HepG2 (cell line): ENCODE measurements around the gene UGT2B28. TPM values are rescaled to one million over a fixed set of nuclear protein-coding genes. Genes with fewer than 3 reads are reported as not detected.
"Not testable (repeated sequence)": the region's sequence is repeated elsewhere in the genome, so short reads cannot be mapped to it uniquely, and the experiment has no call there.

Experiments
- ATAC-seq: fragments of 200-7000 bp; cut with Tn5 transposase; 3 replicates; pipeline ENCODE4 v1.9.1; 2020; ENCODE audit warnings: mild to moderate bottlenecking, moderate library complexity
- BruUV-seq: library from RNA; stranded (reverse); fragments of 400-500 nt; replicated peaks from 2 replicates; lab custom pipeline; 2021; lab: Mats Ljungman, UMichigan
- CTCF ChIA-PET: fragments of 300-600 bp; formaldehyde crosslinking; extraction: SDS; loops from one replicate; lab custom pipeline; 2021; ENCODE audit warnings: low total read pairs, inconsistent platforms, low intra/inter-chr PET ratio; lab: Yijun Ruan, JAX
- POLR2A ChIA-PET: fragments of 350-600 bp; sonication (Branson Sonifier 250); formaldehyde crosslinking; loops from one replicate; lab custom pipeline; 2020; ENCODE audit warnings: antibody characterized with exemption, inconsistent platforms; lab: Yijun Ruan, JAX
- DNase-seq: peaks from one replicate; pipeline ENCODE4 v3.0.0-alpha.2; 2015; ENCODE audit warnings: low spot score
- FAIRE-seq: peaks from 3 replicates; lab custom pipeline; 2011; peaks lifted over from hg19 to GRCh38; lab: Jason Lieb, UNC
- H2AFZ ChIP-seq: one replicate; pipeline ENCODE4 v1.6.1; 2011; ENCODE audit warnings: low read length, inconsistent platforms
- H3K27ac ChIP-seq: fragments of 300-600 bp; 3 replicates; pipeline ENCODE4 v1.8.0; 2011; ENCODE audit warnings: mixed run types, mild to moderate bottlenecking, mixed read lengths, low read length, inconsistent platforms; ENCODE audit not compliant: insufficient read depth; ENCODE audit errors: extremely low read length
- H3K27me3 ChIP-seq, 2 experiments: fragments of 200-600 bp in 1 of 2; 2 replicates in 1 of 2; 3 replicates in 1 of 2; pipeline versions ENCODE4 v1.6.0 to v1.8.0; 2011; ENCODE audit warnings: low read length in 2 of 2, mild to moderate bottlenecking in 2 of 2, moderate library complexity in 2 of 2, inconsistent platforms in 1 of 2; ENCODE audit not compliant: insufficient read depth in 2 of 2, control insufficient read depth in 1 of 2
- H3K36me3 ChIP-seq, 2 experiments: fragments of 200-600 bp in 1 of 2; replicated peaks in 1 of 2; 2 replicates in 1 of 2; 3 replicates in 1 of 2; pipeline versions ENCODE4 v1.5.1 to v1.8.0; 2011; ENCODE audit warnings: low read length in 2 of 2, inconsistent platforms in 1 of 2; ENCODE audit not compliant: insufficient read depth in 2 of 2, control insufficient read depth in 1 of 2
- H3K4me1 ChIP-seq: 2 replicates; pipeline ENCODE4 v1.5.1; 2012; ENCODE audit warnings: low read length, inconsistent platforms; ENCODE audit not compliant: insufficient read depth
- H3K4me2 ChIP-seq: 2 replicates; pipeline ENCODE4 v1.6.0; 2011; ENCODE audit warnings: low read depth, low read length, inconsistent platforms
- H3K4me3 ChIP-seq, 3 experiments: fragments of 200-600 bp in 1 of 3; sonication (generic), shearing (Covaris generic) in 1 of 3; replicated peaks in 1 of 3; 2 replicates each; pipeline ENCODE4 v1.5.1; 2011 to 2016; ENCODE audit warnings: low read length in 3 of 3, inconsistent platforms in 2 of 3, low read depth in 2 of 3, mild to moderate bottlenecking in 2 of 3, control low read depth in 1 of 3, mixed read lengths in 1 of 3; ENCODE audit not compliant: insufficient read depth in 1 of 3
- H3K79me2 ChIP-seq: one replicate; pipeline ENCODE4 v1.6.1; 2011; ENCODE audit warnings: low read length, inconsistent platforms; ENCODE audit not compliant: insufficient read depth
- H3K9ac ChIP-seq: 2 replicates; pipeline ENCODE4 v1.6.0; 2011; ENCODE audit warnings: mild to moderate bottlenecking, low read depth, low read length, inconsistent platforms; ENCODE audit not compliant: insufficient read depth
- H3K9me3 ChIP-seq: 2 replicates; pipeline ENCODE4 v1.5.1; 2012; ENCODE audit warnings: mild to moderate bottlenecking, low read length
- H4K20me1 ChIP-seq: 2 replicates; pipeline ENCODE4 v1.6.0; 2011; ENCODE audit warnings: inconsistent platforms, mild to moderate bottlenecking, low read length, moderate library complexity; ENCODE audit not compliant: insufficient read depth
- CREM ChIP-seq, 2 experiments: sonication (generic) in 1 of 2; formaldehyde crosslinking in 1 of 2; IDR thresholded peaks; 2 replicates each; pipeline versions ENCODE4 v1.4.0 to v1.6.1; 2016 to 2020; ENCODE audit warnings: antibody characterized with exemption in 1 of 2, mild to moderate bottlenecking in 1 of 2, missing genetic modification reagents in 1 of 2
- CTCF ChIP-seq: sonication (generic); formaldehyde crosslinking; IDR thresholded peaks from 2 replicates; pipeline ENCODE4 v1.5.0; 2020; ENCODE audit warnings: mild to moderate bottlenecking, missing genetic modification reagents, moderate library complexity
- EP300 ChIP-seq, 3 experiments: sonication (generic) in 1 of 3; formaldehyde crosslinking in 1 of 3; IDR thresholded peaks; 2 replicates each; pipeline versions ENCODE4 v1.5.1 to v1.6.1; 2011 to 2020; ENCODE audit warnings: low read depth in 2 of 3, low read length in 2 of 3, borderline replicate concordance in 1 of 3, improper control_type of control experiment in 1 of 3, mild to moderate bottlenecking in 1 of 3, missing genetic modification reagents in 1 of 3, moderate library complexity in 1 of 3
- FOSL1 ChIP-seq: sonication (generic); formaldehyde crosslinking; IDR thresholded peaks from 2 replicates; pipeline ENCODE4 v1.9.0; 2021; ENCODE audit warnings: missing genetic modification reagents, borderline replicate concordance
- FOSL2 ChIP-seq: sonication (generic); formaldehyde crosslinking; IDR thresholded peaks from 2 replicates; pipeline ENCODE4 v1.4.0; 2020; ENCODE audit warnings: missing genetic modification reagents
- GATAD2A ChIP-seq: IDR thresholded peaks from 2 replicates; pipeline ENCODE4 v1.6.1; 2016
- MAZ ChIP-seq, 2 experiments: sonication (generic) in 1 of 2; formaldehyde crosslinking in 1 of 2; IDR thresholded peaks; 2 replicates each; pipeline versions ENCODE4 v1.5.0 to v1.6.1; 2012 to 2020; ENCODE audit warnings: low read depth in 2 of 2, mild to moderate bottlenecking in 2 of 2, borderline replicate concordance in 1 of 2, improper control_type of control experiment in 1 of 2, low read length in 1 of 2, missing genetic modification reagents in 1 of 2, moderate library complexity in 1 of 2
- MIXL1 ChIP-seq: IDR thresholded peaks from 2 replicates; pipeline ENCODE4 v1.6.1; 2016
- NFYC ChIP-seq: IDR thresholded peaks from 2 replicates; pipeline ENCODE4 v1.6.1; 2016; ENCODE audit warnings: missing genetic modification reagents, missing compliant biosample characterization
- NR2F6 ChIP-seq, 2 experiments: IDR thresholded peaks; 2 replicates each; pipeline ENCODE4 v1.6.1; 2016; ENCODE audit warnings: antibody characterized with exemption in 1 of 2, mild to moderate bottlenecking in 1 of 2
- PCBP1 ChIP-seq: fragments of 200-400 bp; formaldehyde crosslinking; IDR thresholded peaks from 2 replicates; pipeline ENCODE4 v1.6.1; 2017; ENCODE audit warnings: mild to moderate bottlenecking, low read depth, low read length, borderline replicate concordance
- POGZ ChIP-seq: sonication (generic); formaldehyde crosslinking; IDR thresholded peaks from 2 replicates; pipeline ENCODE4 v1.4.0; 2020; ENCODE audit warnings: mild to moderate bottlenecking, missing genetic modification reagents
- PPARG ChIP-seq: conservative IDR thresholded peaks from 2 replicates; pipeline ENCODE4 v1.6.1; 2016; ENCODE audit warnings: missing biosample characterization, missing genetic modification reagents
- RFX3 ChIP-seq: IDR thresholded peaks from 2 replicates; pipeline ENCODE4 v1.6.1; 2016; ENCODE audit warnings: missing biosample characterization, missing genetic modification reagents
- SOX5 ChIP-seq: IDR thresholded peaks from 2 replicates; pipeline ENCODE4 v1.6.1; 2016; ENCODE audit warnings: borderline replicate concordance
- ZMYM4 ChIP-seq: sonication (generic); formaldehyde crosslinking; IDR thresholded peaks from 2 replicates; pipeline ENCODE4 v1.8.1; 2023; ENCODE audit warnings: mild to moderate bottlenecking, missing genetic modification reagents
- ZNF160 ChIP-seq: sonication (generic); formaldehyde crosslinking; IDR thresholded peaks from 2 replicates; pipeline ENCODE4 v1.8.0; 2022; ENCODE audit warnings: mild to moderate bottlenecking, inconsistent platforms, missing genetic modification reagents
- WGBS: methylation state at CpG from one replicate; pipeline ENCODE4 v1.1.6; 2017; ENCODE audit warnings: low lambda C conversion rate; 5-methylcytosine and 5-hydroxymethylcytosine counted together
- in situ Hi-C: cut with HindIII; loops from 2 replicates; pipeline ENCODE4 v1.10.0; 2017; ENCODE audit warnings: low pct_unique_long_range_greater_than_20kb; ENCODE audit not compliant: extremely low pct_ligation_motif_present
- intact Hi-C: fragments of 100-400 bp; cut with micrococcal nuclease; formaldehyde crosslinking; loops from one replicate; pipeline ENCODE4 v1.10.0; 2022; ENCODE audit not compliant: unreplicated experiment
- polyA plus RNA-seq, 8 experiments: library from polyadenylated mRNA; depleted of rRNA in 3 of 8; stranded (reverse) in 7 of 8; unstranded in 1 of 8; fragments of >200 nt; fragmentation: Illumina TruSeq in 4 of 8; extraction: Trizol in 4 of 8; gene quantifications; 2 replicates each; pipeline versions ENCODE4 v1.2.1 to v1.2.3, GENCODE V29; 2011 to 2016; ENCODE audit warnings: low read depth in 4 of 8, missing spikeins in 1 of 8, mixed read lengths in 1 of 8; ENCODE audit not compliant: insufficient read depth in 1 of 8
- total RNA-seq, 5 experiments: library from RNA; depleted of rRNA; stranded (reverse); fragments of >200 nt; fragmentation: Illumina TruSeq; extraction: Trizol; gene quantifications; 2 replicates each; pipeline ENCODE4 v1.2.3, GENCODE V29; 2016; ENCODE audit warnings: low read depth in 1 of 5

UGT2B28 gene
- total and polyA plus RNA-seq, 2 of the 13 experiments (the other 11 are each of a cell fraction or from before 2014, with no cell fraction given): not detected

- TF ChIP-seq ZNF160 (CRISPR knock-in tag) (0 out of 2 replicates have a peak, but pooled peaks have one; percentile 59), CTCF (CRISPR knock-in tag) (no peak), PCBP1 (no peak), RFX3 (CRISPR knock-in tag) (no peak), NFYC (CRISPR knock-in tag) (no peak), POGZ (CRISPR knock-in tag) (peak; percentile 47; the same call in 1 of the 2 replicates), MAZ (IDR thresholded peaks at IDR 0.05; ENCODE audit: borderline replicate concordance, low read depth, low read length) (no peak), MAZ (CRISPR knock-in tag; IDR thresholded peaks at IDR 0.05; ENCODE audit: low read depth) (no peak)
These were observed 40.6 kb upstream of the UGT2B28 start (continued) for GRCh38 chr4:69239557-69240168.

- CTCF ChIA-PET; FAIRE-seq; TF ChIP-seq NR2F6 (CRISPR knock-in tag; IDR thresholded peaks at IDR 0.05); CREM (CRISPR knock-in tag; IDR thresholded peaks at IDR 0.05); EP300 (CRISPR knock-in tag; IDR thresholded peaks at IDR 0.05; ENCODE audit: borderline replicate concordance): not testable (repeated sequence)
- WGBS: 30% methylated on average over 3 of the region's 3 CpGs
- TF ChIP-seq FOSL2 (CRISPR knock-in tag) (peak; percentile 84), NR2F6 (IDR thresholded peaks at IDR 0.05) (0 out of 2 replicates have a peak, but pooled peaks have one; percentile 20), CREM (IDR thresholded peaks at IDR 0.05) (peak; percentile 18; the same call in 1 of the 2 replicates), PPARG (peak; percentile 87), GATAD2A (CRISPR knock-in tag) (peak; percentile 63), ZMYM4 (0 out of 2 replicates have a peak, but pooled peaks have one; percentile 13), SOX5 (CRISPR knock-in tag) (peak; percentile 35; the same call in 1 of the 2 replicates), EP300 (IDR thresholded peaks at IDR 0.05; ENCODE audit: low read depth in 2 of 2, low read length in 2 of 2) (0 out of 4 replicates have a peak, but pooled peaks of 1 of the 2 experiments have one; percentile 14), MIXL1 (CRISPR knock-in tag) (0 out of 2 replicates have a peak, but pooled peaks have one; percentile 35), FOSL1 (CRISPR knock-in tag) (peak; percentile 54; the same call in 1 of the 2 replicates)
These were observed 39.5 kb upstream of the UGT2B28 start for GRCh38 chr4:69240787-69241186.

More at GRCh38 chr4:69240787-69241186, 39.5 kb upstream of the UGT2B28 start:
- H3K79me2 ChIP-seq, BruUV-seq, H3K4me2 ChIP-seq, H3K9ac ChIP-seq, H2AFZ ChIP-seq, H3K27me3 ChIP-seq, H4K20me1 ChIP-seq, H3K36me3 ChIP-seq, POLR2A ChIA-PET, intact Hi-C loops, in situ Hi-C loops, H3K9me3 ChIP-seq, H3K4me3 ChIP-seq: not testable (repeated sequence)
- Histone ChIP-seq H3K4me1 (peaks cover 32% of the 10 kb centered on the region), H3K27ac (peak overlapping the region; percentile 2)
- peak; percentile 33 for DNase-seq
- peak; percentile 91 for ATAC-seq
